Neural cell (in vitro differentiated cells): ENCODE measurements around the gene GABPB1.

Source experiments
- CTCF ChIP-seq: fragments of 450-650 bp; IDR thresholded peaks from 2 replicates; pipeline ENCODE4 v1.5.1; 2014; ENCODE audit warnings: antibody characterized with exemption, mild to moderate bottlenecking, moderate library complexity; ENCODE audit not compliant: poor library complexity, severe bottlenecking
- EP300 ChIP-seq: fragments of 450-650 bp; conservative IDR thresholded peaks from 2 replicates; pipeline ENCODE4 v1.6.1; 2014; ENCODE audit warnings: antibody characterized with exemption, mild to moderate bottlenecking, moderate library complexity; ENCODE audit not compliant: poor library complexity, severe bottlenecking
- POLR2AphosphoS5 ChIP-seq: IDR thresholded peaks from 2 replicates; pipeline ENCODE4 v1.6.1; 2012
- SMC3 ChIP-seq: fragments of 450-650 bp; conservative IDR thresholded peaks from 2 replicates; pipeline ENCODE4 v1.6.1; 2014; ENCODE audit warnings: antibody characterized with exemption, mild to moderate bottlenecking, moderate library complexity; ENCODE audit not compliant: poor library complexity
- TF ChIP-seq, protein P1 (sequence below): IDR thresholded peaks from 2 replicates; pipeline ENCODE4 v1.6.1; 2012; ENCODE audit warnings: borderline replicate concordance

DNA sequence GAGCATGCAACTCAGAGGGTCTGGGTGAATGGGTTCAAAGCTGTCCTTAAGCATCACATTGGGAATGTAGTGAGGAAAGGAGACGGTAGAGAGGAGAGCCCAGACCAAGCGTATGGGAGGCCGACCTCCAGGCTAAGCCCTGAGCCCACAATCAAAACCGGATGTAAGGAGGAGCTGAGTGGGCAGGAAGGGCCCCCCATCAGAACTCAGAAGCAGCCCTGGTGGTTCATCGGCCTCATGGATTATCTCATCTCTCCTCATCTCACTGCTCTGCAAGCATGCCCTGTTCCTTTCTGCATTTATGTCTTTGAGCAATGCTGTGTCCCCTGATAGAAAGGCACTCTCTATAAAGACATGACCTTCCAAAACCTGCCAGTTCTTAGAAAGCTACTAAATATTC lies 95.7 kb downstream of the GABPB1 start:
- no peak for TF ChIP-seq CTCF
- no peak for TF ChIP-seq SMC3
- no peak for TF ChIP-seq EP300
- TF ChIP-seq POLR2AphosphoS5: no peak
- TF ChIP-seq, protein P1, sequence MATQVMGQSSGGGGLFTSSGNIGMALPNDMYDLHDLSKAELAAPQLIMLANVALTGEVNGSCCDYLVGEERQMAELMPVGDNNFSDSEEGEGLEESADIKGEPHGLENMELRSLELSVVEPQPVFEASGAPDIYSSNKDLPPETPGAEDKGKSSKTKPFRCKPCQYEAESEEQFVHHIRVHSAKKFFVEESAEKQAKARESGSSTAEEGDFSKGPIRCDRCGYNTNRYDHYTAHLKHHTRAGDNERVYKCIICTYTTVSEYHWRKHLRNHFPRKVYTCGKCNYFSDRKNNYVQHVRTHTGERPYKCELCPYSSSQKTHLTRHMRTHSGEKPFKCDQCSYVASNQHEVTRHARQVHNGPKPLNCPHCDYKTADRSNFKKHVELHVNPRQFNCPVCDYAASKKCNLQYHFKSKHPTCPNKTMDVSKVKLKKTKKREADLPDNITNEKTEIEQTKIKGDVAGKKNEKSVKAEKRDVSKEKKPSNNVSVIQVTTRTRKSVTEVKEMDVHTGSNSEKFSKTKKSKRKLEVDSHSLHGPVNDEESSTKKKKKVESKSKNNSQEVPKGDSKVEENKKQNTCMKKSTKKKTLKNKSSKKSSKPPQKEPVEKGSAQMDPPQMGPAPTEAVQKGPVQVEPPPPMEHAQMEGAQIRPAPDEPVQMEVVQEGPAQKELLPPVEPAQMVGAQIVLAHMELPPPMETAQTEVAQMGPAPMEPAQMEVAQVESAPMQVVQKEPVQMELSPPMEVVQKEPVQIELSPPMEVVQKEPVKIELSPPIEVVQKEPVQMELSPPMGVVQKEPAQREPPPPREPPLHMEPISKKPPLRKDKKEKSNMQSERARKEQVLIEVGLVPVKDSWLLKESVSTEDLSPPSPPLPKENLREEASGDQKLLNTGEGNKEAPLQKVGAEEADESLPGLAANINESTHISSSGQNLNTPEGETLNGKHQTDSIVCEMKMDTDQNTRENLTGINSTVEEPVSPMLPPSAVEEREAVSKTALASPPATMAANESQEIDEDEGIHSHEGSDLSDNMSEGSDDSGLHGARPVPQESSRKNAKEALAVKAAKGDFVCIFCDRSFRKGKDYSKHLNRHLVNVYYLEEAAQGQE: no peak
